GM21619 (cell line): ENCODE measurements around the gene MTUS2.

Experiments
- ATAC-seq: cut with Tn5 transposase; IDR thresholded peaks from one replicate; pipeline ENCODE4 v1.9.1; 2021; ENCODE audit not compliant: unreplicated experiment

The MTUS2 gene

DNA sequence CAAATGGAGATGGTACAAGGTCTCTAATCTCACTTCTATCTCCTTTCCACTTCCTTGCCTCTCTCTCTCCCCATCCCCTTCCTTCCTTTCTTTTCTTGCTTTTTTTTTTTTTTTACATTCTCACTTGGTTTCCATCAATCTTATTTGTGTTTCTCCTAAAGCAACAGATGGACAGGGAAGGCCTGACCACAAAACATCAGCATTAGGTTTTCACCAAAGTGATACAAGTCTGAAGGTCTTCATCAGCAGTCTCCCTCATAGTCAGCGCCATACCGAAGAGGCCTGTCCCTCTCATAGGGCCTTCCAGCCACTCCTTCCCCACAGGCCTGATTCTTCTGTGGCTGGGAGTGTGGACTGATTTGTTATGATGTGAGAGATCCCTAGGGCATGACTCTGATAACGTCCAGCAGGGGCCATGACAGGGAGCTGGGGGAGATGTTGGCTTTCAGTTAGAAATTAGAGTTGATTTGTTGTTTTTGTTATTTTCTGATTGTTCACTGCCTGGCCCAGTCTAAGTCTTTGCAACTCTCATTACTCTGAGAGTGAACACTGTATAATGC is 616.7 kb downstream of the MTUS2 start:
- ATAC-seq: no peak

DNA sequence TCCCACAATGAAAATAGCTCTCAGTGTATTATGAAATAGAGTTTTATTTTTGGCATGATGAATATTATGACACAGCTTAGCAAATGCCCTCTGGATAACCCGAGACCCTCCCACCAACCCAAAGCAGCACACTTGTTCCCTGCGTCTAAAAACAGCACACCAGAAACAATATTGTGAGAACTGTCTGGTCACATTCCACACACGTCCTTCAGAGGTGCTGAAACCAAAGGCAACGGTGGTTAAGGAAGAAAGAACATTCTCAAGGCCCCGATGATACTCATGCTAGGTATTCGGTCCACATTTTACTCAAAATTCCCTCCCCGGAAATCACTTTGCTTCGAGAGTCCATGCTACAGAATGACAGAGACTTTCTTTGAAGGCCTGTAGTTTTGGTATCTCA is 618.6 kb downstream of the MTUS2 start:
- ATAC-seq: no peak

DNA sequence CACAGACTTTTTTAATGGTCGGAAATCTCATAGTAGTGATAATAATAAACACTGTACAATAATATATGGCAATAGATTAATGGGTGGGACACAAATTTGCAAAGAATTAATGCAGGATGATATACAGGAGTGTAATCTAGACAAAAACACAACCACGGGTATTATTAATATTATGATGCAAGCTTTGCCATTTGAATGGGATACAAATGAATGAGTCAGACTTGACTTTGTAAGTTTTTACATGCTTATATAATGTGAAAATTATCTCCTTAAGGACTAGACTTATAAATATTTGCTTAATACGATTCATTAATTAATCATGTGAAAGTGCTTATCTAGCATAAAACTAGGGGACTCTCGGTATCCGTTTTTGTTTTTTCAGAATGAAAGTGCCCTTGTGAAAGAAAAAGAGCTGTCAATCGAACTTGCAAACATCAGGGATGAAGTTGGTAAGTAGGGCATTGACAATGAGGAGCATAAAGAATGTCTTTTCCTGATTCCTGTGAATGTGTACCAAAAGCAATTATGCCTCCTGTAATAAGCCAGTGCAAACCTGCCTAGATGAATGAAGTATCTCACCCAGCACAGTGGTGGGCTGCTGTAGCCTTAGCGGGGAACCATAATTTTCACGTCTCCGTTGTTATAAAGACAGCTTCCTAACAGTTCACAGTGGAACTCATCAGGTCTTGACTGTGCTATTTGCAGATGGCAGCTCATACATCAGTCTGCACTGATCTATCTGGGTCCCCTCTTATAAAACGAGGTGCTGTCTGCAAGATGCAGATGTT is 619.7 kb downstream of the MTUS2 start:
- no peak for ATAC-seq

DNA sequence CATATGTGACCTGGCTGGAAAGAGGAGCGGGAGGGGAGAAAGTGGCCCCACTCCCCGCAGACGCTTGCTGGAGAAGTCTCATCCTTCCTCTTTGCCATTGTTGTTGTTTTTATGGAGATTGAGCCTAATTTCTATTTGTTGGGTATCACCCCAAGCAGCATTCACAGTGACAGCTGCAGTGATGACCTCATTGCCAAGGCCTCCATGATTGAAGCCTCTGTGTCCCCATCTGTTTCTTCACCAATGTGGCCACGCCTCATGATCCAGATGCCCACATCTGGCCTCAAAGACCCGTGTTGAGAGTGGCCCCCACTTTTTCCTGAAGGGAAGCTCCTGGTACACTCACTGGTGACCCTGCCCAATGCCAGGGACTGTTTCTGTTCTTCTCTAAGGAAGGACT is 621.2 kb downstream of the MTUS2 start:
- ATAC-seq: no peak

DNA sequence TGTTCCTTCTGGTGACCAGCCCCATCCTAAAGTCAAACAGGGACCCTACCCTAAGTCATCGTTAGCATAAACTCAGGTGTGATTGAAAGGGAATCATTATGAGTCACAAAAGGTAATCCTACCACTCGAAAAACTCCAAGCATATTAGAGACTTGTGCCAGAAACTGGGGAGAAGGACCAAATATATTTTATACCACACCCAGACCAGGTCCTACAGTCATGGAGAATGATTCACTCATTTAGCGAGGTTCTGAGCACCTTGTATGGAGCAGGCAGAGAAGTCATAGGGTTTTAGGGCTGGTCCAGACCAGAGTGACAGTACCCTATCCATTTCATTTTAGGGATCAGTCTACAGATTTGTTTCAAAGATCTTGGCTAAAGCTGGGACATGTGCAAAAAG is 625.9 kb downstream of the MTUS2 start:
- no peak for ATAC-seq

DNA sequence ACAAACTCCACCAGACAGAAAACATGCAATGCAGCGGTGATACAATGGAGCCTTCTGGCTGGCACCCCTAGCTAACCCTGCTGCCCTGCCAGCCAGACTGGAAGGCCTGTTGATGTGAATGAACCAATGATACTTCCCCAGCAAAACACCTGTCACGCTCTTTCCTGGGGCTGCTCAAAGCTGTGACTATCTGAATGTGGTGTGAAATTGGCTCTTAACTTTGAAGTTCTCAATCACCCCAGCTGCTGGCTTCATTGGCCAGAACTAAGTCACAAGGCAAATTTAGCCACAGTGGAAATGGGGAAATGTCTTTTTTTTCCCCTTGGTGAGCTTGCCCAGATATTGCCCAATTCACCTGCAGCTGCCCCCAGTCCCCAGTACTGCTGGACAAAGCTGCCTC is 628.0 kb downstream of the MTUS2 start:
- ATAC-seq: no peak

DNA sequence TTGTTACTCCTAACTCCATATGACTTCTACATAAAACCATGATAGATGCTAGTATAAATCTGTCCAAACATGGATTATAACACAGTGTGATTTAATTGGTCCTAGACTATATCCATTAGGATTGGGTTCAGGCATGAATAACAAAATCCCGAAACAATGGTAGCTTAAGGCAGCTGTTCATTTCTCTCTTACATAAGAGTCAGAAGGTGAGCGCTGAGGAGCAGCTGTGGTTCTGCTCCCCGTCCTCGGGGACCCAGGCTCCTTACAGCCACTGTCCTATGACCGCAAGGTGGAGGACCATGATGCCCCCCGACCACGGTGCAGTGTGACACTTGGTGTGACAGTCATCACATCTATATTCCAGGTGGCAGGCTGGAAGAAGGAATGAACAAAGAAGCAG is 629.6 kb downstream of the MTUS2 start:
- no peak for ATAC-seq

DNA sequence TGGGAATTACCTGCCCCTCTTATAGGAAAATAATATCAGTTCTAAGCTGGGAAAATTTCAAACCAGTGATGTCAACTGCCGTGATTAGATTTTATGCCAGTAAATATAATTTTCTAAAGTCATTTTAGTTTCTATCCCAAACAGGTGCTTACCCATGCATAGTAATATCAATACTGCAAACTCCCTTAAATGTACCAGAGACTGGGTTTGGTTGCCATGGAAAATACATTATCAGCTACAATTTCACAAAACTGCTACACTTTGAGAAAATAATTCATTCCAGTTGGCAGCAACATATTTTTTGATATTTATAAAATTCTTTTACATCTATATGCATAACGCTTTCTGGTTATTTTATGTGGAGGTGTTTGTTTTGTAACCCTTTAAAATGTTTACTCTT is 631.8 kb downstream of the MTUS2 start:
- ATAC-seq: no peak

DNA sequence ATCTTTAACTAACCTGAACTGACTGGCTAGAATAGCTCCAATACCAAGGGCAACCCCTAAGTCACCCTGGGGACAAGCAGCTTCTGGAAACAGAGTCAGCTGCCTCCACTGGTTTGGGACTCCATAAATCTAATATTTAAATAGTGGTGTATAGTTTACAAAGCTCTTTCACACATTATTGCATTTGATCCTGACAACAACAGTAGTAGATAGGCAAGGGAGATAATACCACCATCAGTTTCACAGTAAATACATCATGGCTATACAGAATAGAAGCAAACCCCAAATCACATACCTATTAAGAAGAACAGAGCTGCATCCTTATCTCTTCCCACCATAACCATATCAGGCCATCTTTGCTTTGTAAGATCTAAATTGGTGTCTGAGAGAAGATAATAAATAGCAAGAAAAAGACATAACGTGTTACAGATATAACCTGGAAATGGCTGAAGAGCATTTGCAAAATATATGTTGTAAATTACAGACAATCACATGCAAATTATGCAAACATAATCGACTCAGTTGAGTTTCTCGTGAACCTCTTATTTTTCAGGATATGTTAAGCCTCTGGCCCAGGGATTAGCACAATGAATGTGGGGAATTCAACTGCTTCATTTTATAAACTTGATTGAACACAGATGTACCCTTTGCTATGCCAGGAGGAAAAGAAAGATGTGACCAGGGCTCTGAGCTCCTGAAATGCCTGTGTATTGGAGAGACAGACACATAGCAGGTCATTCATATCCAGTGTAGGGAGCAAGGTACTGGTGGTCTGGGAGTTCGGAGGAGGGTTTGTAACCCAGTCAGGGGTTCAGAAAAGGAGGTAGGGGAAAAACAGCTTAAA is 632.9 kb downstream of the MTUS2 start:
- no peak for ATAC-seq

DNA sequence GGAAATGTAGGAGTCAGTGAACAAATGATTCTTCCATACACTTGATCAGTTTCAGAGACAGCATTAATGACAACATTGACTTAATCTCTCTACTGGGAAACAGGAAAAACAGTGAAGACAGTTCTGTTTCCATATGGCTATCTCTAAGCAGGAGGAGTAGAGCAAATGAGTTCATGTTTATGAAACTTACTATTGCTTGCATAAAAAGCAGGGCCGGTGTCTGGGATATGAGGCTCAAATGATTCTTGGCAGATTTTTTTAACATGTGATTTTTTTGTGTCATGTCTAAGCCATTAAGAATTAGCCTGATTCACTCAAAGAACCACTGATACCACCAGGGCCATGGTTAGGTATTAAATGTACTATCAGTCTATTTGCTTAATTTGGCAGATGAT is 633.5 kb downstream of the MTUS2 start:
- ATAC-seq: no peak

DNA sequence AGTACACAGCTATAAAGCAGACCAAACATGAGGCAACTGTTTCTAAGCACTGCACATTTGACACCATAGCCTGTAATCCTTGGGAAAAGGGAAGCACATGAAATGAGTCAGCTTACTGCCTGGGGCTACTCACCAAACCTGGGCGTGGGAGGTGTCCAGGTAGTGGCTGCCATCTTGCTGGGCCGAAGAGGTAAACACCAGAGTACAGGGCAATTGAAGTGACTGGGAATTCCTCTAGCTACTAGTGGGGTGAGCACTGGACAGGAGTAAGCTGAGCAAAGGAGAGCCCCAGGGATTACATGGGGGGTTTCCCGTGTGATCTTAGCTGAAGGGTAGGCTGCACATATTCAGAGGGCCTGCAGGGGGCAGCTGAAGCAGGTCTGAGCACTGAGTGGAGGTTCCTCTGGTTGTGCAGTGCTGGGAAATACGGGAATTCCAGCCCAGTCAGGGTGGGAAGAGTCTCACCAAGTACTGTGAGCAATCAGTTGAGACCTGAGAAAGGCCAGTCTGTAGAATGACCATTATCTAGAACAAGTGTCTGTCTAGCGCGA is 634.9 kb downstream of the MTUS2 start:
- no peak for ATAC-seq

DNA sequence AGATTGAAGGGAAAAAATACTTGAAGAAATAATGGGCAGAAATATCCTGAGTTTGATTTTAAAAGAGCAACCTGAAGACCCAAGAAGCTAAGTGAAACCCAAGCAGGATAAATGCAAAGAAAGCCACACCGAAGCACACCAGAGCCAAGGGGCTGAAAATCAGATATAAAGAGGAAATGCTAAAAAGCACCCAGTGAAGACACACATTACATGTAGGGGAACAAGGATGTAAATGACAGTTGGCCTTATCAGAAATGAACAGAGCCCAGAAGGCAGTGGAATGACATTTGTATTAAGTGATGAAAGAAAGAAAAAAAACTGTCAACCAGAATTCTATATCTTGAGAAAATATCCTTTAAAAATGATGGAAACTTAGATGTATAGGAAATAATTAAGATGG is 636.3 kb downstream of the MTUS2 start:
- no peak for ATAC-seq

DNA sequence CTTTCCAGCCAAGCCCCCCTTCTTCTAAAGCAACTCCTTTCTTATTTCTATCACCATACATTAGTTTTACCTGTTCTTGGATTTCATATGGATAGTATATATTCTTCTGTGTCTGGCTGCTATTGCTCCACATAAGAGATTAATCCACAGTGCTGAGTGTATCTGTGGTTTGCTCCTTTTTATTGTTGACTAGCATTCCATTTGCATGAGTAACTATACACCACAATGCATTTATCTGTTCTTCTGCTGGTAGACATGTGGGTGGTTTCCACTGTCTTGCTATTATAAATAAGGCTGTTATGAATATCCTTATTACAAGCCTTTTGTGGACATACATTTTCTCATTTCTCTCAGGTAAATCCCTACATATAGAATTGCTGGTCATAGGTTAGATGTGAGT is 637.2 kb downstream of the MTUS2 start:
- ATAC-seq: no peak

DNA sequence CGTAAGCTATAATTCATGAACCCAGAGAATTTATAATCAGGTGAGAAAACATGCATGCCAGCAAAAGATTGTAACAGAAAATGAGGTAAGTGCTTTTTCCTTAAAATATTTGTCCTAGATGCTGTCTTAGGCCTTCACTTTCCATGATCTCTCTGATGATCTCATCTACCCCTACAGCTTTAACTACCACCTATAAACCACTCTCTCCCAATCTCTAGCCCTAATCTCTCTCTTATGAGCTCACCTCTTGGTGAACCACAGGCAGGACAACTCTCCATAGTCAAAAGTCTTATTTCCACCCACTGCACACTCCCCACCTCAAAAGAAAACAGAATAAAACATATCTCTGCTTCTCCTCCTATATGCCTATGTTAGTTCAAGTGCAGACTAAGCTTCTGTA is 638.3 kb downstream of the MTUS2 start:
- ATAC-seq: no peak

DNA sequence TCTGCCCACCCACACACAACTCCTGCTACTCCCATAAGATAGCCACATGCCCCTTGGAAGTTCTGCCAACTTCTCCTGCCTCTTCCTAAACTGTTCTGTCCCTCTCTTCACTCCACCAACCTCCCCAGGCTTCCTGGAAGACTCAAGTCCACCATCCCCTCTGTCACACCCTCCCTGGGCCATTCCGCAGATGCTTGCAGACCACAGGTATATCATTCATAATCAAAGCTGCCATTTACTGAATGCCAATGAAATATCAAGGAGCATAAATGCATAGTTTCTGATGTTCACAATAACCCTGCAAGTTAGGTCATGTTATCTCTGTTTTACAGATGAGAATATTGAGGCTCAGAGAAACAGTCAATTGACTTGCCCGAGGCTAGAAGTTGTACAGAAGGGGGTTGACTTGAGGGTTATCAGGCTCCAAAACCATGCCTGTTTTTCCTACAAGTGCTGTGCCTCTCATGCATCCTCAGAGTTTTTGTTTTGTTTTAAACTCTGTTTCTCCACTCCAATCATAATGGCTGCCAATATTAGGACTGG is 639.7 kb downstream of the MTUS2 start:
- ATAC-seq: no peak

DNA sequence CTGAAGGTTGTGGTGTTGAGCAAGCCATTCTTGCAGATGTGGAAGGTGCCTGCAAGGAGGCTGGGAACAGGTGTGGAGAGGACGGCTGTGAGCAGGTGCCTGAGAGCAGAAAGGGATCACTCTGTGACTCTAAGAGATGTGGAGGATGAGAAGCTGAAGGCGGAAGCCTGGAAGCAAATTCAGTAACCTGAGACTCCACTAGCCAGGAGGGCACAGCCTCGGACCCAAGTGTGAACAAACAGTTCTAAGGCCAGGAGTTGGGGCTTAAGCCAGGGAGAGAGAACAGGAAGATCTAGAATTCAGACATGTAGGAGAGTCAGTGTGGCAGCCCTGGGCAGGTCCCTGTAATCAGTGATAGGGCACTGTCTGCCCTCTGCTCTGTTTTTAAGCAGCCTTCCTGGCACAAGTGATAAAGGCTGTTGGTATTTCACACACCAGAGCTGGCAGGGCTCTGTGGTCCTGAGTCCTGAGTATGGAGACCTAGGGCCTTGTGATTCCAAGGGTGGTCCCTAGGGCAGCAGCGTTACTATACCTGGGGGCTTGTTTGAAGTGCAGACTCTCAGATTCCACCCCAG is 644.1 kb downstream of the MTUS2 start:
- no peak for ATAC-seq

DNA sequence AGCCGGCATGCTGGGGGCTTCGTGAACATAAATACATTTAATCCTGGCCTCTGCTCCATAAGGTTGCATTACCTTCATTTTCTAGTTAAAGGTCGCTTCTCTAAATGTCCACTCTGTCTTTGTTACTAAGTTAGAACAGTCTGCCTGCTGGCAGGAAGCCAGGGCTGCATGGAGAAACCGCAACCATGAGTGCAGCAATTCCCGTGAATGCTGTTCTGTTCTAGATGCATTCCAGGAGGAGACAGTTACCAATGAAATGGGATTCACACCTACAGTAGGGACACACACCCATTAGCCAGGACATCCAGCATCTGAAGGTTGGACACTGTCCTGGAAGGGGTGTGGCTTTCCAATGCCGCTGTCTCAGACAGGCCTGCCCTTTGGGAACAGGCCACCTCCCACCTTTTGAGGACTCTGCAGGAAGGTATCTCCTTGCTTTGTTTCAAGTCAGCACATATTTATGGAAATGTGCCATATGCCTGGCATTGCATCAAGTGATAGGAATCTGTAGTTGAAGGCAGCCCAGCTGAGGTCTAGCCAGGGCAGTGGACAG is 645.7 kb downstream of the MTUS2 start:
- no peak for ATAC-seq

DNA sequence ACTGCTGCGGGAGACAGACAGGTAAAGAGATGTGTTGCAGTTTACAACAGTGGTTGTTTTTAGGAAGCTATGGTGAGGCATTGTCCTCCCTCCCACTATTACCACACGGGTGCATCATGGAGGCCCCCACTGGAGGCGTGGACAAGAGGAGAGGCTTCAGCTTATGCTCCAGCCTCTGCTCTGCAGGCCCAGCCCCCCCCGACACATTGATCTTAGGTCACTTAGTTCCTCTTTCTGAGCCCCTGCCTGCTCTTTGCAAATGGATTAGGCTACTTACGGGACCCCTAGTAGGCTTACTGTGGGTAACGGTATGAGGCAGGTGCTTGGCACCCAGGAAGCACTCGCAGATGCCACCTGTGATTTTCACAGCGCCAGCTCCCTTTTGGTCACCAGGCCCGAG is 651.4 kb downstream of the MTUS2 start:
- no peak for ATAC-seq

DNA sequence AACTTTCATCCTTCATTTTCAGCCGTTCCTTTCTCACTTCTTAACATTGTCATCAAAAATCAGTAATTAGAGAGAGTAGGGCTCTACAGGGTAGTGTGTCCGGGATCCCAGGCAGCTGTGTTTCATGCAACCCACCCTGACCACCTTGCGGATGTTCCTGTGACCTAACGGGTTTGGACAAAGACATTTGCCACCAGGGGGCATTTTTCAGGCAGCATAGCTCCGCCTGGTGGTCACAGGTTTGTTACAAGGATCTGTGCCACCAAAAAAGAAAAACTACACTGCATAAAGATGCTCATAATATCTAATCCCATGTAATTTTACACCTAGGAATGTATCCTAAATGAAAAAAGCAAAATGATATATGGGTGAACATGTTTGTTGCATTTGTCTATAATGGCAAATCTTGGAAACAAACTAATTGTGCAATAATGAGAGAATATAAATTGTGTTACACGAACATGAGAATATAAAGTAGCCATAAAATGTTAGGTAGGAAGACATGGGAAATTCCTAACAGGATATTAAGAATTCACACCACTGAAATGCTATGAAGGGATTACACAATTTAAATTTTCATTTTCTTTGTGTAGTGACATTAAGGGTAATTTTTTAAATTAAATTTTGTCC is 652.3 kb downstream of the MTUS2 start:
- no peak for ATAC-seq

DNA sequence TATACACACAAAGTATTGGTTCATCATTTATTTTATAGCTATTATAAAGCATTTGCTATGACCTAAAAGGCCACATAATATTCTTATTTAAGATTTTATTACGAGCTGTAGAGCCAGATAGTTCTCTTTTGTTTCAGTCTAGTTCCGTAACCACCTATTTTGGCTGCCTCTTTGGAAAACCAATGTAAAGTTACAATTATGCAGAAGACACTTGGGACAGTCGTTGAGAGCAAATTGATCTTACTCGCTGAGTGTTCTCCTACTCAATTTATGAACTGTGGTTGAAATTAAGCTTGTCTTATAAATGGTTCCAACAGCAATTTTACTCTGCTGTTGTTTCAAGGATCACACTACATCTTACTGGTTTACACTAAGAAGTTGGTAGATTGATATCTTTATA is 653.0 kb downstream of the MTUS2 start:
- no peak for ATAC-seq
